SK-N-MC (cell line): ENCODE data around the gene GRK6.
A peak's percentile ranks its signal among the peaks of the same experiment; 100 is the strongest.

Source experiments
- DNase-seq: peaks from one replicate; pipeline ENCODE4 v3.0.0-alpha.2; 2011; ENCODE audit warnings: low read depth, low spot score
- H3K27ac ChIP-seq: fragments of 200-600 bp; sonication (generic); 2 replicates; pipeline ENCODE4 v1.5.1; 2016; ENCODE audit warnings: mixed run types
- H3K36me3 ChIP-seq: fragments of 200-600 bp; sonication (generic); 2 replicates; pipeline ENCODE4 v1.6.1; 2017; ENCODE audit warnings: antibody characterized with exemption, low read length, mixed read lengths; ENCODE audit not compliant: insufficient read depth
- H3K4me3 ChIP-seq: fragments of 200-600 bp; sonication (generic); 2 replicates; pipeline ENCODE4 v1.5.1; 2016
- H3K9ac ChIP-seq: fragments of 200-600 bp; sonication (generic); 2 replicates; pipeline ENCODE4 v1.8.0; 2017; ENCODE audit warnings: mixed run types, mixed read lengths; ENCODE audit not compliant: insufficient read length
- H3K9me3 ChIP-seq: fragments of 200-600 bp; sonication (generic); 2 replicates; pipeline ENCODE4 v1.6.1; 2017; ENCODE audit warnings: low read depth, mild to moderate bottlenecking, antibody characterized with exemption, low read length, moderate library complexity, mixed read lengths
- EZH2 ChIP-seq: fragments of 200-600 bp; sonication (generic); IDR thresholded peaks from one replicate; pipeline ENCODE4 v1.6.1; 2017; ENCODE audit warnings: antibody characterized with exemption
- FOXP2 ChIP-seq: optimal IDR thresholded peaks from 2 replicates; pipeline ENCODE3; 2011; ENCODE audit warnings: mild to moderate bottlenecking, moderate library complexity; ENCODE audit not compliant: insufficient read depth; ENCODE audit errors: extremely low read length, control extremely low read depth
- POLR2AphosphoS5 ChIP-seq: IDR thresholded peaks from 2 replicates; pipeline ENCODE4 v1.6.1; 2012; ENCODE audit warnings: mild to moderate bottlenecking, low read depth, low read length, borderline replicate concordance

Gene GRK6

DNA sequence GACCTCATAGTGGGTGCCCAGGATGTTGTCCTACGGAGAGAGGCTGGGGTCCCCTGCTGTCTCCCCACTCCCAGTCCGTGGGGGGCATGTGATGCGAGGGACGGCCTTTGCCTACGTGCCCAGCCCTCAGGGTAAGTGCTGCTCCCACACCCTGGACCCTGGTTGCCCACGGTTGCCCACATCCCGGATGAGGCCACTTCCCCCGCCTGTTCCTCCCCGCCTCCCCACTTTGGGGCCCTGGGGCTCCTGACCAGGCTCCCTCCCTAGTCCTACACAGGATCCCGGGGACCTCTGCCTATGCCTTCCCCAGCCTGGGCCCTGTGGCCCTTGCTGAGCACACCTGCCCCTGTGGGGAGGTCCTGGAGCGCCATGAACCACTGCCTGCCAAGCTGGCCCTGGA, 40.8 kb upstream of the GRK6 start:
- Histone ChIP-seq H3K4me3 (no peak overlapping the region), H3K27ac (no peak overlapping the region), H3K9me3 (no peaks in the 10 kb centered on the region), H3K9ac (no peak overlapping the region), H3K36me3 (no peaks in the 10 kb centered on the region)
- TF ChIP-seq POLR2AphosphoS5, result no peak
- DNase-seq, result no peak

DNA sequence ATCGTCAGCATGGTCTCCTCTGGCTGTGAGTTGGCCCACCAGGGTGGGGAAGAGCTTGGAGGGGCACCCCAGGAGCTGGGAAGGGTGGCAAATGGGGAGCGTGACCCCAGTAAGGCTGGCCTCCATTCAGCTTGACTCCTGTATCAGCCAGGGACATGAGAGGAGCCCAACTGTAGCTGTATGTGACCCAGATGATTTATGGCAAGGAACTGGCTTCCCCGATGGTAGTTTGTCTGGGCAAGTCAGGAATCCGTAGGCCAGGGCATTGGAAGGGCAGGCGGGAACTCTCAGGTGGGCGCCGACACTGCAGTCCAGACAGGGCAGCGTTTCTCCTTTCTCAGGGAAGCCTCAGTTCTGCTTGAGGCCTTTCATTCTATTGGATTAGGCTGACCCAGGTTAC, 39.9 kb upstream of the GRK6 start:
- H3K4me3 ChIP-seq, result no peak overlapping the region
- no peak for TF ChIP-seq EZH2
- TF ChIP-seq FOXP2, result no peak
- no peak for TF ChIP-seq POLR2AphosphoS5
- no peaks in the 10 kb centered on the region for H3K9me3 ChIP-seq
- H3K36me3 ChIP-seq, result no peaks in the 10 kb centered on the region
- no peak overlapping the region for H3K9ac ChIP-seq
- H3K27ac ChIP-seq, result no peak overlapping the region
- no peak for DNase-seq

DNA sequence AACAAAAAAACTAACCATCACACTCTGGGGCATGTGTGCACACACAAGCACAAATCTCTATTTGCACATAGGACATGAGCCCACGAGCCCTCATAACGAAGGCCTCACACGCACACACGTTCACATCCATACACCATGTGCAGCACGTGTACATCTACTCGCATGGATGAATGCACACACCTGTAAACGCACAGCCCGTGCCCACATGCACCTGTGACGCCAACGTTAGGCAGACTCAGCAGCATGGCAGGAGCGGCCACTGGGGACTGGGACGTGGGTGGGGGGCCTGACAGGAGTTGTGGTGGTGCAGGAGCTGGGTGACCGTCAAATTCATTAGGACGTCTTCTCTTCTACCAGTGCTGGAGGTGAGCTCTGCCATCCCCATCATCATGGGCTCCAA, 39.1 kb upstream of the GRK6 start:
- no peak overlapping the region for H3K9ac ChIP-seq
- H3K27ac ChIP-seq, result no peak overlapping the region
- no peaks in the 10 kb centered on the region for H3K36me3 ChIP-seq
- DNase-seq, result no peak
- H3K4me3 ChIP-seq, result no peak overlapping the region
- no peaks in the 10 kb centered on the region for H3K9me3 ChIP-seq
- TF ChIP-seq EZH2 (no peak), FOXP2 (no peak), POLR2AphosphoS5 (no peak)

DNA sequence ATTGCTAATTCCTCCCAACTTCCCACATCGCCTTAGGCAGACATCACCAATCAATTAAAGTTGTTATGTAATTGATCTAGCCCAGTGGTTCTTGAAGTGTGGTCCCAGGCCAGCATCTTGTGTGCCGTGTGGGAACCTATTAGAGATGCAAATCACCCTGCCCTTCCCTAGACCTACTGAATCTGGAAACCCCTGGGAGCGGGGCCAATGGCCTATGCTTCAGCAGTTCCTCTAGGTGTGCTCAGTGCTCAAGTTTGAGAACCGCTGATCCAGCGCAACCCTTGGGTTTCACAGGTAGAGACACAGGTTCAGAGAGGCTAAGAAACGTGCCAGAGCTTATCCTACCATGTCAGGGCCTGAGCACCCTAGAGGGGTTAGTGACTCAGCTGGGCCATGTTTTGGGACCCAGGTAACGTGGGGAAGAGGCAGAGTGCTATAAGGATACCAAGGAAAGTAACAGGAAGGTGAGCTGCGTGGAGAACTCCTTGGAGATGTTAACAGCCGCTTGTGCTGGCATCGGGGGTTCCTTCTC, 37.9 kb upstream of the GRK6 start:
- Histone ChIP-seq H3K27ac (no peak overlapping the region), H3K36me3 (no peaks in the 10 kb centered on the region), H3K9ac (no peak overlapping the region), H3K9me3 (no peaks in the 10 kb centered on the region), H3K4me3 (no peak overlapping the region)
- DNase-seq, result no peak
- TF ChIP-seq EZH2 (no peak), POLR2AphosphoS5 (no peak), FOXP2 (no peak)

DNA sequence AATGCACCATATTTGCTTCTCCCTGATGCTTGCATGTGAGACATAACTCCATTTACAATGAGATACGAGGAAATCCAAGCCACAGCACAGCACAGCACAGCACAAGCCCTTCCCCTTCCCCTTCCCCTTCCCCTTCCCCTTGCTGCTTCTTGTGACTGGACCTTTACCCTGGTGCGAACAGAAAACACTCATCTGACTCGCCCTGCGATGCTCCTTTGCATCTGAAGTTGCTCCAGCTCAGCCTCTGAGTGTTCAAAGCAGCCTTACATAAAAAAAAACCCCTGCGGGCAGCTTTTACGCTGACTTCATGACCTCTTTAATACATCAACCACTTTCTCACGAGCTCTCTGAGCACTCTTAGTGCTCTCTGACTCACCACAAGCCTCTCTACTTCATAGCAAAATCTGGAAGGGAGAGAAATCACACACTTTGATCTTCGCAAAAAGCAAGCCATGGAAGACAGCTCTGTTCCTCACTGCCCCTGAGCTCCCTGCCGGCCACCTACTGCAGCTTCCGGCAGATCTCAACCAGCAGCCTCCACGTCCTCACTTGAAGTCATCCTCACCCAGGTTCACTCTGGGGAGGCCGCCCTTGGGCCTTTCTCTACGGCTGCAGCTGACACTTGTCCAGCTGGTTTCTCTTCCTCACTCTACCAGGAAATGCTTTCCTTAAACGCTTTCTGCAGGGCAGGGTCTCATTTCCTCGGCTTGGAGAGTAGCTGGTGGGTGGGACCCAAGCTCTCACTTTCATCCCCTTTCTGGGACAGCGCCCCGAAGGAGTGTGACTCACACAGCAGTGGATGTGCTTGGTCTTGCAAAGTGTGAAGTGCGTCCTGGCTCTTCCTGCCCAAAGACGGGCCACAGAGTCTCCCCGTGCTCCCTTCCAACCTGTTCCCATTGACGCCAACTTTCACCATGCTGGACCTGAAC, 37.0 kb upstream of the GRK6 start:
- Histone ChIP-seq H3K36me3 (no peaks in the 10 kb centered on the region), H3K27ac (no peak overlapping the region), H3K9ac (no peak overlapping the region), H3K4me3 (no peak overlapping the region), H3K9me3 (no peaks in the 10 kb centered on the region)
- DNase-seq, result no peak
- TF ChIP-seq EZH2 (no peak), FOXP2 (no peak), POLR2AphosphoS5 (no peak)

DNA sequence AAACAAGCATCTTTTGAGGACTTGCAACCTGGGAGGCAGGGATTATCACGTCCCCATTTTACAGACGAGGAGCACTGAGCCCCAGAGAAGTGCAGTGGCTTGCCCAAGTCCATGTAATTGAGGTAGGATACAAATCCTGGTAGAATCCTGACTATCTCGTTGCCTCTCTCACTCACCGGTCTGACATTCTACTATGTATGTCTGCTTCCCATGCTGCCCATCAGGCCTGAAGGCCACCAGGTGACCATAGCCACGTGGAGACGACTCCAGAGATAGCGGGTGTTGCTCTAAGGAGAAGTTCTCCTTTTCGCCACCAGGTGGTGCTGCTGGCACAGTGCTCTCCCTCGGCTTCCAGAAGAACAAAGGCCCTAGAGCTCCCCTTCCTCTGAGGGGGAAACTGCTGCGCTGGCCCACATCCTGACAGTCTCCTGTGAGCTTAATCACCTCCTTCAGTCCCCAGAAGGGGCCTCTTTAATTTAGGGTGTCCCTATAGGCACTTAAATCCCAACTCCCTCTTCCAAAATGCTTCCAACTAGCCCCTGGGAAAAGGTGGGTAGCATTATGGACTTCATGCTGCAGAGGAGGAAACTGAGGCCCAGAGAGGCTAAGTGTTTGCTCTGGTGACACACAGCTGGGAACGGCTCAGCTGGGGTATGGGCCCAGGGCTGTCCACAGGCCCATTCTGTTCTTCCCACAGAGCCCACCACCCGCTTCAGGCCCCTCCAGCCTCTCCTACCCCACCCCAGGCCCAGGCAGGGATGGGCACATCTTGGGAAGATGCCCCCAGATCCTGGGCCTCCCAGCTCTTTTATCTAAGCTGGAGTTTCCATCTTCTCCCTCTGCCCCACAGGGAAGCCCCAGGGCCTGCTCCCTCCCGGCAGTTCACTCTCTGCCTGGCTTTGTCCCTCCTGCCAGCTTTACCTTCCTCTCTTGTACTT, 35.8 kb upstream of the GRK6 start:
- DNase-seq, result peak; percentile 42
- H3K9me3 ChIP-seq, result no peaks in the 10 kb centered on the region
- no peaks in the 10 kb centered on the region for H3K36me3 ChIP-seq
- no peak overlapping the region for H3K4me3 ChIP-seq
- TF ChIP-seq FOXP2, result no peak
- no peak for TF ChIP-seq EZH2
- TF ChIP-seq POLR2AphosphoS5, result no peak
- H3K27ac ChIP-seq, result no peak overlapping the region
- peak overlapping the region; percentile 28 for H3K9ac ChIP-seq

DNA sequence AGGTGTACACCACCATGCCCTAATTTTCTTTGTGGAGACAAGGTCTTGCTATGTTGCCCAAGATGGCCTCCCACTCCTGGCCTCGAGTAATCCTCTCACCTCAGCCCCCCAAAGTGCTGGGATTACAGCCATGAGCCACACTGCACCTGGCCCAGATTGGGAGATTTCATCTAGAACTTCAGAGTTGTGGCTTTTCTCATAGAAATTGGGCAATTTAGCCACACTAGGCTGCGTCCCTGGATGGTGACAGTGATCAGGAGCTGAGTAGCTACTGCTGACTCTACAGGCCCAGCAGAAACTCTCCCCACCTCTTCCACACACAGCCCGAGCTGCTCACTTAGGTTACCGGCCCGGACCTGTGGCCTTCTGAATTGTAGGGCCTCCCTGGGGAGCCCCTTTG, 33.7 kb upstream of the GRK6 start:
- no peak overlapping the region for H3K9ac ChIP-seq
- H3K27ac ChIP-seq, result no peak overlapping the region
- no peak overlapping the region for H3K4me3 ChIP-seq
- TF ChIP-seq FOXP2, result no peak
- TF ChIP-seq POLR2AphosphoS5, result no peak
- no peak for TF ChIP-seq EZH2
- no peaks in the 10 kb centered on the region for H3K36me3 ChIP-seq
- no peaks in the 10 kb centered on the region for H3K9me3 ChIP-seq
- no peak for DNase-seq

DNA sequence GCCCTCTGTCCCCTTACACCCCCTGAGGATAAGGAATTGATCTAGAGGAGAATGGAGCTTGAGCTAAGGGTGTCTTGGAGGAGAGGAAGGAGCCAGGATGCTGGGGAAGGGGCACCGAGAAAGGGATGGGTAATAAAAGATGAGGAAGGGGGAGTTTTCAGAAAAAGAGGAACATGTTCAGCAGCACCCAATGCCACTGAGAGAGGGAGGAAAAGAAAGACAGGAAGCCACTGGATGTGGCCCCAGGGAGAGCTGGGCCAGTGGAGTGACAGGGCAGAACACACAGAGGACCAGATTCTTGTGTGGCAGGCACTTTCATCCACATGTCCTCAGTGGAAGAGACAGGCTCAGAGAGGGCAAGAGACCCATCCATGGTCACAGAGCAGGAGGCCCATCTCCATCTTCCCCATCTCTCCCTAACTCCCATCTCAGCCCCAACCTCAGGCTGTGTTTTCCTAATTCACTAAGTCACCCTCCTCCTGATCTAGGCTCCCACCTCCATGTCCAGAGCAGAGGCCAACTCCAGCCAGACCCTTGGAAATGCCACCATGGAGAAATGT, 33.2 kb upstream of the GRK6 start:
- no peaks in the 10 kb centered on the region for H3K36me3 ChIP-seq
- H3K4me3 ChIP-seq, result no peak overlapping the region
- no peak overlapping the region for H3K9ac ChIP-seq
- no peak overlapping the region for H3K27ac ChIP-seq
- DNase-seq, result no peak
- no peaks in the 10 kb centered on the region for H3K9me3 ChIP-seq
- TF ChIP-seq EZH2 (no peak), POLR2AphosphoS5 (no peak), FOXP2 (no peak)
